GM12872 (cell line): ENCODE results near the gene PBRM1.

Experiments
- TF ChIP-seq, protein P1 (sequence below): IDR thresholded peaks from 3 replicates; pipeline ENCODE4 v1.5.1; 2011; ENCODE audit warnings: low read depth, mild to moderate bottlenecking, low read length, moderate library complexity; ENCODE audit not compliant: insufficient read depth

Gene PBRM1

DNA sequence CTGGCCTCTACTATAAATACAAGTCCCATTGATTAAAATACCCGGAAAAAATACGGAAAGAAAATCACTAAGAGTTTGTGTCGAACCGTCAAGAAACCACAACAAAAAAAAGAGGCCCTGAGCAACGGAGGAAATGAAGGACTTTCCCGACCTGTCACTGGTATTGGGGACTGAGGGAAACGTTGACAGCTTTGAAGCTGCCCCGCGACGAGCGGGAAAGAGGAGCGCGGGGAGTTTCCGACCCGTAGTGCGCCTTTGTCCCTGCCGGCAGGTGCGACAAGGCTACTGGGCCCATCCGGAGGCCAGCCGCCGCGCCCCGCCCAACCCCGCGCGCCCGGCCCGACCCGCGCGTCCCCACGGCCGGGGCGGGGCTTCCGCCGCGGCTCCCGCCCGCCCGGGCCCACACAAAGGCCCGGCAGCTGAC, 416 bp downstream of the PBRM1 start:
- TF ChIP-seq, protein P1, sequence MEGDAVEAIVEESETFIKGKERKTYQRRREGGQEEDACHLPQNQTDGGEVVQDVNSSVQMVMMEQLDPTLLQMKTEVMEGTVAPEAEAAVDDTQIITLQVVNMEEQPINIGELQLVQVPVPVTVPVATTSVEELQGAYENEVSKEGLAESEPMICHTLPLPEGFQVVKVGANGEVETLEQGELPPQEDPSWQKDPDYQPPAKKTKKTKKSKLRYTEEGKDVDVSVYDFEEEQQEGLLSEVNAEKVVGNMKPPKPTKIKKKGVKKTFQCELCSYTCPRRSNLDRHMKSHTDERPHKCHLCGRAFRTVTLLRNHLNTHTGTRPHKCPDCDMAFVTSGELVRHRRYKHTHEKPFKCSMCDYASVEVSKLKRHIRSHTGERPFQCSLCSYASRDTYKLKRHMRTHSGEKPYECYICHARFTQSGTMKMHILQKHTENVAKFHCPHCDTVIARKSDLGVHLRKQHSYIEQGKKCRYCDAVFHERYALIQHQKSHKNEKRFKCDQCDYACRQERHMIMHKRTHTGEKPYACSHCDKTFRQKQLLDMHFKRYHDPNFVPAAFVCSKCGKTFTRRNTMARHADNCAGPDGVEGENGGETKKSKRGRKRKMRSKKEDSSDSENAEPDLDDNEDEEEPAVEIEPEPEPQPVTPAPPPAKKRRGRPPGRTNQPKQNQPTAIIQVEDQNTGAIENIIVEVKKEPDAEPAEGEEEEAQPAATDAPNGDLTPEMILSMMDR, result no peak

DNA sequence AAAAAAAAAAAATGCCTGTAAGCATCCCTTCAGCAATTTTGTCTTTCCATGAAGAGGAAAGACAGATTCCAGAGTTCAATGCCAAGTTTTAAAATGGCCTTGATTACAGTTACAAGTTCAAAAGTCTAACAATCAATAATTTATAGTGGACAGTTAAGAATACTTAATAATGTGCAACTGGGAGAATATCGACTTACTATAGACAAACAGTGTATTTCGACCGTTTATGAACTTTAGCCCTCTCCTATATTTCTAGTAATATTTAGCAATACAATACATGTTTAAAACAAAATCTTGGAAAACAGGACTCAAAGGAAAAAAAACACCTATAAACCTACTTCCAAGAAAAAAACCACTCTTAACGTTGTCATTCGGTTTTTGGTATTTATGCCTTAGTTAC, 1.5 kb downstream of the PBRM1 start:
- TF ChIP-seq, protein P1, result no peak

GRCh38 chr3:52683611-52684010, 2.1 kb downstream of the PBRM1 start:
- TF ChIP-seq, protein P1, result no peak

GRCh38 chr3:52682016-52682415, 3.7 kb downstream of the PBRM1 start:
- TF ChIP-seq, protein P1, result peak; percentile 26; the same call in 2 of the 3 replicates

- TF ChIP-seq, protein P1, result no peak
Measured at GRCh38 chr3:52681596-52681995, 4.1 kb downstream of the PBRM1 start.

DNA sequence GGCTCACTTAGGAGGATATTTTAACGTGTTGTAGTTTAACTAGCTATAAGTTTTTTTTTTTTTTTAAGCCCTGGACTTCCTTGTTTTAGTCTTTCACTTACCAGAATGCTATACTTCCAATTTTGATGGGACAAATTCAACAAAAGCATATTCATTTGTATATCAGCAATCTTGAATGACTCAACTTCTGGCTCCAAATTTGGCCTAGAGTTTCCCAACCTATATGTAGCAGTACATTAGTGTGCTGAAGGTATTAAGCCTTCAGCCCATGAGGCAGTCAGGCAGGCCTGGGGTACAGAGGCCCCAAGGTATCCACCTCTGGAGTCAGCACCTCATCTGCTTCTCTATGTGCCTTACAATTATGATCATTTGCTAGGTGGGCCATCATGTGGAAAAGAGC, 5.9 kb downstream of the PBRM1 start:
- TF ChIP-seq, protein P1, result no peak

DNA sequence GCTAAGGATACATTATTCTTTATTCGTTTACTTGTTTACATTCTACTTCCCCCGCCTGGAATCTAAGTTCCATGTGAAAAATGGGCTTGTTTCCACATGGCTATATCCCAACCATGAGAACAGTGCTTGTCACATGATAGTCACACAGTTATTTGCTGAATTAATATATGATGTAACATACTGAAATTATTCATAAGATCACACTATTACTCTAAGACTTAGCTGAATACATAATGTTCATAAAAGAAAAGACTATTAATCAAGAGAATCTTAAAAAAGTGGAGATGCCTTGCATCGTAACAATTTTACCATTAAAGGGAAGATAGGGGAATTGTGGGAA, 6.5 kb downstream of the PBRM1 start:
- TF ChIP-seq, protein P1, result no peak
